Measurements from ENCODE around the gene MTRFR.

GRCh38 chr12:123269896-123270213 is 36.6 kb downstream of the MTRFR start:
- no peak for TF ChIP-seq CTCF (IDR thresholded peaks at IDR 0.05)
- TF ChIP-seq POLR2A (IDR thresholded peaks at IDR 0.05): no peak
- TF ChIP-seq EP300 (IDR thresholded peaks at IDR 0.05): no peak
- no peak for TF ChIP-seq POLR2AphosphoS5 (IDR thresholded peaks at IDR 0.05)
